Gastrocnemius medialis (tissue), 4 donors: Measurements from ENCODE around the gene TRIM44.

ENCODE experiments used
- POLR2A ChIP-seq, 2 donors: fragments of 450-650 bp; IDR thresholded peaks; one replicate each; pipeline ENCODE4 v1.6.1; 2017; ENCODE audit warnings: antibody characterized with exemption in 2 of 2, mild to moderate bottlenecking in 2 of 2, moderate library complexity in 2 of 2
- TF ChIP-seq, protein P1 (sequence below), 5 experiments: fragments of 450-650 bp in 3 of 5; fragments of 200-600 bp in 2 of 5; sonication (generic) in 2 of 5; IDR thresholded peaks in 4 of 5; conservative IDR thresholded peaks in 1 of 5; 1 replicate in 4 of 5; 2 replicates in 1 of 5; pipeline ENCODE4 v1.5.1; 2016 to 2019; ENCODE audit warnings: antibody characterized with exemption in 5 of 5, mild to moderate bottlenecking in 3 of 5, moderate library complexity in 3 of 5

DNA sequence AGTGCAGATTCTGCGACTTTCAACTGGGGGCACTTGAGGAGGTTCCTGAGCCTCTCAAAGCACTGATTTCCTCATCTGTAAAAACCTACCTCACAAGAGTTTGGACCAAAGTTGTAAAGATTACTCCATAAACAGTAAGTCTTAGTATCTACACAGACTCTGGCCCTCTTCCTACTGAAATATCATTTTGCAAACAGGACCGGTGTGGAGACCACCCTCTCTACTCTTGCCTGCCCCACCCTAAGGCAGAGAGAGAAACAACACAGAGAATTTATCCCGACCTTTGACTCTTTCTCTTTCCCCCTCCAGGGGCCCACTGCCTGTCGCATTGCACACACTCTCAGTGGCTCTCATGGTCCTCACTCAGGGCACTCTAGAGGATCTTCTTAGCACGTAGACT is 163.4 kb downstream of the TRIM44 start:
- TF ChIP-seq, protein P1, sequence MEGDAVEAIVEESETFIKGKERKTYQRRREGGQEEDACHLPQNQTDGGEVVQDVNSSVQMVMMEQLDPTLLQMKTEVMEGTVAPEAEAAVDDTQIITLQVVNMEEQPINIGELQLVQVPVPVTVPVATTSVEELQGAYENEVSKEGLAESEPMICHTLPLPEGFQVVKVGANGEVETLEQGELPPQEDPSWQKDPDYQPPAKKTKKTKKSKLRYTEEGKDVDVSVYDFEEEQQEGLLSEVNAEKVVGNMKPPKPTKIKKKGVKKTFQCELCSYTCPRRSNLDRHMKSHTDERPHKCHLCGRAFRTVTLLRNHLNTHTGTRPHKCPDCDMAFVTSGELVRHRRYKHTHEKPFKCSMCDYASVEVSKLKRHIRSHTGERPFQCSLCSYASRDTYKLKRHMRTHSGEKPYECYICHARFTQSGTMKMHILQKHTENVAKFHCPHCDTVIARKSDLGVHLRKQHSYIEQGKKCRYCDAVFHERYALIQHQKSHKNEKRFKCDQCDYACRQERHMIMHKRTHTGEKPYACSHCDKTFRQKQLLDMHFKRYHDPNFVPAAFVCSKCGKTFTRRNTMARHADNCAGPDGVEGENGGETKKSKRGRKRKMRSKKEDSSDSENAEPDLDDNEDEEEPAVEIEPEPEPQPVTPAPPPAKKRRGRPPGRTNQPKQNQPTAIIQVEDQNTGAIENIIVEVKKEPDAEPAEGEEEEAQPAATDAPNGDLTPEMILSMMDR (IDR thresholded peaks at IDR 0.05 in 4 of 5, conservative IDR thresholded peaks at IDR 0.05 in 1 of 5) = no peak
- no peak for TF ChIP-seq POLR2A (IDR thresholded peaks at IDR 0.05)
